GM21529 (cell line): ENCODE results near the gene COQ5.
"Not testable (repeated sequence)": the region's sequence is repeated elsewhere in the genome, so short reads cannot be mapped to it uniquely, and the experiment has no call there.

Experiments
- ATAC-seq: cut with Tn5 transposase; IDR thresholded peaks from one replicate; pipeline ENCODE4 v1.9.1; 2021; ENCODE audit not compliant: unreplicated experiment

COQ5 gene

GRCh38 chr12:120529641-120530417, 871 bp upstream of the COQ5 start:
- no peak for ATAC-seq

- ATAC-seq = no peak
Measured at GRCh38 chr12:120522568-120522967, 6.4 kb downstream of the COQ5 start.

- ATAC-seq = not testable (repeated sequence)
Measured at GRCh38 chr12:120519324-120519723, 9.6 kb downstream of the COQ5 start.

- no peak for ATAC-seq
Measured at GRCh38 chr12:120515496-120515895, 13.5 kb downstream of the COQ5 start.

- ATAC-seq = no peak
Measured at GRCh38 chr12:120514002-120514401, 15.0 kb downstream of the COQ5 start.

GRCh38 chr12:120508537-120508936, 20.4 kb downstream of the COQ5 start:
- ATAC-seq = no peak

- no peak for ATAC-seq
Measured at GRCh38 chr12:120504587-120504986, 24.4 kb downstream of the COQ5 start.

GRCh38 chr12:120500581-120500980, 28.4 kb downstream of the COQ5 start:
- no peak for ATAC-seq

- ATAC-seq = no peak
Measured at GRCh38 chr12:120498870-120499515, 30.0 kb downstream of the COQ5 start.

- no peak for ATAC-seq
Measured at GRCh38 chr12:120497524-120498150, 31.3 kb downstream of the COQ5 start.

GRCh38 chr12:120496413-120497340, 32.3 kb downstream of the COQ5 start:
- no peak for ATAC-seq

- ATAC-seq = peak; percentile 92
Measured at GRCh38 chr12:120495731-120496412, 33.1 kb downstream of the COQ5 start, which contains the start of gene DYNLL1. Gene DYNLL1, plus strand, starts transcription at chr12:120496113. Its CDS starts 309 bp downstream, at chr12:120496422.

- peak; percentile 1 for ATAC-seq
Measured at GRCh38 chr12:120495186-120495730, 33.7 kb downstream of the COQ5 start.

- ATAC-seq = no peak
Measured at GRCh38 chr12:120490833-120491512, 38.0 kb downstream of the COQ5 start.

- no peak for ATAC-seq
Measured at GRCh38 chr12:120490325-120490724, 38.6 kb downstream of the COQ5 start.

- no peak for ATAC-seq
Measured at GRCh38 chr12:120489018-120489417, 39.9 kb downstream of the COQ5 start.

GRCh38 chr12:120488057-120488640, 40.8 kb downstream of the COQ5 start:
- ATAC-seq = no peak

GRCh38 chr12:120487552-120487951, 41.4 kb downstream of the COQ5 start:
- not testable (repeated sequence) for ATAC-seq
